AML-193 (cell line): ENCODE results near the gene BSPRY.
A peak's percentile ranks its signal among the peaks of the same experiment; 100 is the strongest.
"Not testable (repeated sequence)": the region's sequence is repeated elsewhere in the genome, so short reads cannot be mapped to it uniquely, and the experiment has no call there.

Experiments
- DNase-seq, 2 experiments: peaks; one replicate each; lab custom pipeline; 2025; lab: John Stamatoyannopoulos, UW

The BSPRY gene

GRCh38 chr9:113370806-113371325 lies 21.5 kb downstream of the BSPRY start:
- no peak for DNase-seq

GRCh38 chr9:113372059-113372458 lies 22.7 kb downstream of the BSPRY start:
- no peak for DNase-seq

DNA sequence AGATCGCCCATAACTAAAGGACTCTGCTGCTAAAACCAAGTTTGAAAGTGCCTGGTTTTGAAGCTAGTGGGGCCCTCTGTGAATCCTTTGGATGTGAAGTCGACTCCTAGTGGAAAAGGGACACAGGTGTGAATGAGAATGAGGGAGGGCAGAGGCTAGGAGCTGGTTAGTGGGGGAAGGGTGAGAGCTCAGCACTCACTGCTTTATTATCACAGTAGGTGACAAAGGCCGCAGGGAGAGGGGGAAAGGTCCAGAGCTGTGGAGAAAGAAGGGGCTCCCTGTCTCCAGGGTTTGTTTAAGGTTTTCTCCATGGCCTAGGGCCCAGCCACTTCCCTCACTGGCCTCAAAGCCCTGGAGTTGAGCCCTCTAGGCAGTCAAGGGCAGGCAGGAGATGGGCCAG lies 23.9 kb downstream of the BSPRY start:
- DNase-seq = no peak

DNA sequence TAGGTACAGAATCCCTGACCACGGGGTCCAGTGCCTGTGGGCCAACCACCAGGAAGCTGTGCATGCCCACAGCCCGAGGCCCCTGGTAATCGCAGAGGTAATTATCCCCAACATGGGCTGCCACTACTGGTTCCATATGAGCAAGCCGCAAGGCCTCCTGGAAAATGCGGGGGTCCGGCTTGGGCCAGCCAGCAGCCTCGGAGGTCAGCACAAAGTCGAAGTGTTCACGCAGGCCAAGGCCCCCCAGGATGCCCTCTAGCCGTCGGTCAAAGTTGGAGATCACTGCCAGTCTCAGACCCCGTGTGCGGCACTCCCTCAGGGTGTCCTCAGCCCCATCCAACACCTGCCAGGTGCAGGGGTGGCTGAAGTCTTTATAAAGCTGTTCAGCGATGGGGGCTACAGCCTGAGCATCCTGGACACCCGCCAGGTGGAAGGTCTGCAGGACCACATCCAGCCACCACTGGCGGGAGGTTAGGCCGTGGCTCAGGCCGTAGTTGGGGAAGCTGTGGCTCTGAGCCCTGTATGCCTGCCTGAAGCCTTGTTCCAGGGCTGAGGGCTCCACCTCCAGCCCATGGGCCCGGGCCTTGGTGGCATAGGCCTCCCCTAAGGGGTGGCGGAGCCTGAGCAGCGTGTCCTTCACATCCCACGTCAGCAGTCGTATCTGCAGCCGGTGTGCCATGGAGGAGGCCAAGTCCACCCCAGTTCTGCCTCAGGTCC lies 24.5 kb downstream of the BSPRY start:
- no peak for DNase-seq

DNA sequence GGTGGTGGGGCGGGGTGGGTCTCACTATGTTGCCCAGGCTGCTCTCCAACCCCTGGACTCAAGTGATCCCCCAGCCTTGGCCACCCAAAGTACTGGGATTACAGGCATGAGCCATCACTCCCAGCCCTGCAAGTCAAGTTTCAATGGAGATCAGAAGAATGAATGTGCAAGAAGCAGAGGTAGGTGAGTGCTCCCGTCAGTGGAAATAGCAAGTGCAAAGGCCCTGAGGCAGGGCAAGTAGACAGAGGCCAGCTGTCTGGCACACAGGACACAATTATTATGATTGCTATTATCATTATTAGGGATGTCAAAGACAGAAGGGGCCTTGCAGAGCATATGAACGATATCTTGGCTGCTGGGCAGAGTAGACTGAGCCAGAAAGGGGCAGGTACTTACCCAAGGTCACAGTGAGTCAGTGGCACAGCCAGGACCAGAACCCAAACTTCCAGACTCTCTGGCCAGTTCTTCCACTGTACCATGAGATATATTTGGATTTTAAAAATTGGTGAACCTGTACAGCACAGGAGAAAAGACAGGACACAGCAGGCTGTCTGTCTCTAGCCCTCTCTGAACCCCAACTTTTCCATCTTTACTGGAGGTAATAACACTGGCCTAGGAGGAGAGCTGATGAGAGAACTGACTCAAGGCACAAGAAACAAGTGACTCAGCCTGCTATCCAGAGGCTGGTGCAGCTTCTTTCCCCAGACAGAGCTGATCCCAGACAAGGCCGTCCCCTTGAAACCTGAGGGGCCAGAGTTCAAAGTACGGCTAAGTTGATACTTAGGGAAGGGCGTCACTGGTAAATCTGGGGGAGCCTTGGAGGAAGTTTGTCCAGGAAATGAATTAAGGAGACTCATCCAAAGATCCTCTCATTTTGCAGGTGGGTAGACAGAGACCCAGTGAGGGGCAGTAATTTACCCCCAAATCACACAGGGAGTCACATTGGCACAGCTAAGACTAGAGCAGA lies 26.0 kb downstream of the BSPRY start:
- no peak for DNase-seq

- DNase-seq = peak; percentile 54 to 69
Observed at GRCh38 chr9:113376634-113377567, 27.6 kb downstream of the BSPRY start, which contains the start of gene HDHD3. Gene HDHD3 (minus strand): TSS chr9:113376986. CDS start chr9:113374354, 2,632 bp downstream.

- DNase-seq = not testable (repeated sequence)
Observed at GRCh38 chr9:113379094-113379828, 29.9 kb downstream of the BSPRY start.

DNA sequence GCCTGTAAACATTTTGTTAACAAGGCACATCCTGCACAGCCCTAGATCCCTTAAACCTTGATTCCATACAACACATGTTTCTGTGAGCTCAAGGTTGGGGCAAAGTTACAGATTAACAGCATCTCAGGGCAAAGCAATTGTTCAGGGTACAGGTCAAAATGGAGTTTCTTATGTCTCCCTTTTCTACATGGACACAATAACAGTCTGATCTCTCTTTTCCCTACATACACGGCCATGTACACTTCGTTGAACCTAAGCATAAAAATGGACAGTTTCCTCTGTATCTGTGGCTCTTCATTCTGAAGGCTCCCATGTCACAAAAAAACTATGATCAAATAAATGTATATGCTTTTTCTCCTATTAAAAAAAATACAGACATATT lies 30.5 kb downstream of the BSPRY start:
- DNase-seq = not testable (repeated sequence)

GRCh38 chr9:113380869-113381378 lies 31.6 kb downstream of the BSPRY start:
- DNase-seq = no peak

DNA sequence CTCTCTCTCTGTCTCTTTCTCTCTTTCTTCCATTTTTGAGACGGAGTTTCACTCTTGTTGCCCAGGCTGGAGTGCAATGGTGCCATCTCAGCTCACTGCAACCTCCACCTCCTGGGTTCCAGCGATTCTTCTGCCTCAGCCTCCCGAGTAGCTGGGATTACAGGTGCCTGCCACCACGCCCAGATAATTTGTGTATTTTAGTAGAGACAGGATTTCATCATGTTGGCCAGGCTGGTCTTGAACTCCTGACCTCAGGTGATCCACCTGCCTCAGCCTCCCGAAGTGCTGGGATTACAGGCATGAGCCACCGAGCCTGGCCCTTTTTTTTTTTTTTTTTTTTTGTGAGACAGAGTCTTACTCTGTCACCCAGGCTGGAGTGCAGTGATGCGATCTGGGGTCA lies 32.1 kb downstream of the BSPRY start:
- DNase-seq = not testable (repeated sequence)

GRCh38 chr9:113381909-113382411 lies 32.6 kb downstream of the BSPRY start:
- DNase-seq = no peak

DNA sequence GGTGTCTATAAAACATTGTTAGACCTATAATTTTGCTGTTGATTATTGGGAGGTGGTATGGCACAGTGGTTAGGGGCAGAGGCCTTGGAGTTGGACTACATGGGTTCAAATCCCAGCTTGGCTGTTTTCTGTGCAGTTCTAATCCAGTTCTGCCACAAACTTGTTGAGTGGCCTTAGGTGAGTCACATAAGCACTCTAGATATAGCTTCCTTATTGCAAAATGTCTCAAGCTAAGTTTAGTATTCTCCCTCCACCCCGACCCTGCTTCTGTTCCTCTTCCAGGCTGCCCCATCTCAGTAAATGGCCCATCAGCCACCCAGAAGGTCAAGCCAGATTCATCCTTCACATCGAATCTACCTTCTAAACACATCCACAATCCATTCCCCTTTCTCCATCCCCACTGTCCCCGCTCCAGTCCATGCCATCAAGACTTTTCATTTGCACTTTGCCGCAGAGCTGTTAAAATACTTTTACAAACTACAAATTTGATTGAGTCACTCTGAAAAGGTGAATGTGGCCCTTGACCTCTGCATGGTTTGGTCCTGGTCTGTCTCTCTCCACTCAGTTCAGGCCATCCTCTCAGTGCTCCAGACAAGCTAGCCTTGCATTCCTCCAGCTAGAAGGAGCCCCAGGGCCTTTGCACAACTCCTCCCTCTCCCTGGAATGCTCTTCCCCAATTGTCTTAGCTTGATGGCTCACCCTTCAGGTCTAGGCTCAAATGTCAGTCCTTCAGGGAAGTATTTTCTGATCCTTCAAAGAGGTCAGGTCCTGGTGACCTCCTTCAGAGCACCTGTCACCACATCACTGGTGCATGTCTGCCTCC lies 37.4 kb downstream of the BSPRY start:
- DNase-seq = peak; percentile 26 to 49

DNA sequence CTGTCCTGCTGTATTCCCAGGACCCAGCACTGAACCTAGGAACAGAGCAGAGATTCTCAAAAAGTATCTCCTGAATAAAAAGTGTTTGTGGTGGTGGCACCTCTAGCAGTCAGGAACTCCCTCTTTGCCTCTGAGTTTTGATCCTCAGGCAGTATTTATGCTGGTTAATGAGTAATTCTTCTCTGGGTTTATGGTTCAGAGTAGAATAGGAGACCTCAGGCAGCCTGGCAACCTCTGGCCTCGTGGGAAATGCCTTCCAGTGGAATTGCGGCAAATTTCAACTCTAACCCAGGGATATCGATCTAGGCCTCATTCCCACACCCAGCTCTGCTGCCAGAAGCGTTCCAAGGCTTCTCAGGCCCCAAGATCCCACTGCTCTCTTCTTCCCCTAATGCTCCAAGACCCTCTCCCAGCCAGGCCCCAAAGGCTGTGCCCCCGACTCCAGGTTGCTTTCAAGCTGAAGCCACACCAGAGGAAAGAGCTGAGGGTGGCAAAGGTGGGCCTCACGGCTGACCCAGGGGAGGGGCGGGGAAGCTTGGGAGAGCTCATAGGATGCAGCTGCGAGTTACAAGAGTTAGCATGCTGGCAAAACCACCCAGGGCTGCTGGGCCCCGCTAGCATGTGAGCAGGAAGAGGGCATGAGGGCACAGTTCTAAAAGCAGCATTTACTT lies 38.4 kb downstream of the BSPRY start:
- DNase-seq = no peak

DNA sequence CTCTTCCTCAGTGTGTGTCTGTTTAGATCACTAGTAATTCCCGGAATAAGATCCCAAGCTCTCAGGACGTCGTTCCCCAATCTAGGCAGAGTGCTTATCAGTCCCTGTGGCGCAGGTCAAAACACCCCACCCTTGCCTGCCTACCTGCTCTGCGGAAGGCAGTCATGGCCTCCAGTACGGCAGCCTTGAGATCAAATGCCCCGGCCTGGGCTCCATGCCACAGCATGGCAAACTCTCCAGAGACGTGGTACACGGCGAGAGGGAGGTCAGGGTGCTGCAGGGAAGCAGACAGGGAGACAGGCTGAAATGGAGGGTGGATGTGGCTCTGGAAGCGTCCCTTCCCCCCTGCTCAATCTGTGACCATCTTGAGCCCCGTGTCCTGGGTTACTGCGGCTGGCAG lies 39.5 kb downstream of the BSPRY start:
- DNase-seq = no peak

GRCh38 chr9:113389451-113389850 lies 40.1 kb downstream of the BSPRY start:
- no peak for DNase-seq

- DNase-seq = no peak
Observed at GRCh38 chr9:113390192-113390960, 41.0 kb downstream of the BSPRY start.

GRCh38 chr9:113391917-113392316 lies 42.6 kb downstream of the BSPRY start:
- DNase-seq = no peak

GRCh38 chr9:113393281-113393680 lies 43.9 kb downstream of the BSPRY start:
- no peak for DNase-seq
